Activated naive CD4-positive, alpha-beta T cell treated with anti-CD3 and anti-CD28 coated beads for 36 hours (primary cell): ENCODE measurements around the gene GFM2. TPM values are rescaled to one million over a fixed set of nuclear protein-coding genes. Genes with fewer than 3 reads are reported as not detected.
"Not testable (repeated sequence)": the region's sequence is repeated elsewhere in the genome, so short reads cannot be mapped to it uniquely, and the experiment has no call there.

Experiments
- CTCF ChIA-PET: fragments of 350-600 bp; sonication (Branson Sonifier 250); formaldehyde crosslinking; loops from one replicate; lab custom pipeline; 2021; ENCODE audit warnings: antibody characterized with exemption; lab: Charles Lee
- DNase-seq: peaks from one replicate; pipeline ENCODE4 v3.0.0-alpha.2; 2020
- H3K27ac Mint-ChIP-seq: one replicate; pipeline ENCODE4 v1.8.0; 2021; ENCODE audit warnings: mild to moderate bottlenecking, mixed read lengths
- H3K27me3 Mint-ChIP-seq: one replicate; pipeline ENCODE4 v1.8.0; 2021; ENCODE audit warnings: low read depth, mixed read lengths
- H3K36me3 Mint-ChIP-seq: one replicate; pipeline ENCODE4 v1.8.0; 2021; ENCODE audit warnings: low read depth, mixed read lengths
- H3K4me1 Mint-ChIP-seq: one replicate; pipeline ENCODE4 v1.8.0; 2021; ENCODE audit warnings: low read depth, mixed read lengths
- H3K4me3 Mint-ChIP-seq: one replicate; pipeline ENCODE4 v1.8.0; 2021; ENCODE audit warnings: mild to moderate bottlenecking, moderate library complexity, mixed read lengths
- H3K9me3 Mint-ChIP-seq: one replicate; pipeline ENCODE4 v1.8.0; 2021; ENCODE audit warnings: mixed read lengths
- intact Hi-C: fragments of 100-400 bp; cut with micrococcal nuclease; formaldehyde crosslinking; loops from one replicate; pipeline ENCODE4 v1.15.1; 2023
- total RNA-seq, 2 experiments: library from RNA; stranded (reverse); gene quantifications; one replicate each; pipeline ENCODE4 v1.2.3, GENCODE V29; 2021

Gene GFM2
- total RNA-seq: 10 to 100 TPM; 27.7 to 28.0 TPM

- Mint-ChIP-seq H3K36me3 (peaks cover 23% of the 10 kb centered on the region), H3K4me3 (peak within 1 kb of the TSS; percentile 99), H3K27ac (peak within 1 kb of the TSS; percentile 93), H3K9me3 (no peaks in the 10 kb centered on the region), H3K4me1 (peaks cover 39% of the 10 kb centered on the region), H3K27me3 (no peaks in the 10 kb centered on the region)
- CTCF ChIA-PET: interaction anchor here (0.6 to 1.2 kb wide), 3 partner anchors 11 to 910 kb away, joined by 3 read pairs; no protein-coding TSS in a partner anchor
- peak; percentile 96 for DNase-seq
- intact Hi-C loops: loop anchor here (1.0 to 5.0 kb wide), 10 partner anchors 82 to 1410 kb away; partner anchors contain the start of genes ANKRA2, BTF3, CERT1 and FAM169A
These were observed at the start of gene GFM2, which contains the start of gene NSA2 for GRCh38 chr5:74766849-74767578. TSS of gene GFM2 (minus strand) at chr5:74767117. CDS start at chr5:74763742, 3,375 bp downstream. TSS of gene NSA2 (plus strand) at chr5:74767249. CDS start at chr5:74767361, 112 bp downstream.

DNA sequence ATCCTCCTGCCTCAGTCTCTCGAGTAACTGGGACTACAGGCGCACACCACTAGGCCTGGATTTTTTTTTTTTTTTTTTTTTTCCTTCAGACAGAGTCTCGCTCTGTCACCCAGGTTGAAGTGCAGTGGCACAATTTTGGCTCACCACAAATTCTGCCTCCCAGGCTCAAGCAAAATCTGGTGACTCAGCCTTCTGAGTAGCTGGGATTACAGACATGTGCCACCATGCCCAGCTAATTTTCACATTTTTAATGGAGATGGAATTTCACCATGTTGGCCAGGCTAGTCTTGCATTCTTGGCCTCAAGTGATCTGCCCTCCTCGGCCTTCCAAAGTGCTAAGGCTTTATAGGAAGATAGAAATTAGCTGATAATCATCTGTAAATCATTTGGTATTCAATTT lies 44.0 kb upstream of the GFM2 start:
- Mint-ChIP-seq H3K4me3 (no peak overlapping the region), H3K27ac (no peak overlapping the region), H3K27me3 (no peaks in the 10 kb centered on the region), H3K9me3 (no peaks in the 10 kb centered on the region), H3K36me3 (peaks cover 10% of the 10 kb centered on the region), H3K4me1 (peaks cover 3% of the 10 kb centered on the region)
- intact Hi-C loops: no loop called here
- DNase-seq: no peak
- CTCF ChIA-PET: no interaction called here

GRCh38 chr5:74801941-74802340 lies 35.0 kb upstream of the GFM2 start:
- intact Hi-C loops: no loop called here
- H3K27ac Mint-ChIP-seq: no peak overlapping the region

GRCh38 chr5:74801197-74801596 lies 34.3 kb upstream of the GFM2 start:
- no peak overlapping the region for H3K27ac Mint-ChIP-seq
- no peak overlapping the region for H3K4me3 Mint-ChIP-seq
- no peak for DNase-seq
- intact Hi-C loops: no loop called here
- CTCF ChIA-PET: no interaction called here
- H3K9me3 Mint-ChIP-seq: no peaks in the 10 kb centered on the region
- H3K27me3 Mint-ChIP-seq: no peaks in the 10 kb centered on the region
- H3K36me3 Mint-ChIP-seq: peaks cover 15% of the 10 kb centered on the region
- H3K4me1 Mint-ChIP-seq: no peaks in the 10 kb centered on the region

More at GRCh38 chr5:74801941-74802340, 35.0 kb upstream of the GFM2 start:
- Mint-ChIP-seq H3K27me3 (no peaks in the 10 kb centered on the region), H3K4me3 (no peak overlapping the region), H3K9me3 (no peaks in the 10 kb centered on the region), H3K36me3 (peaks cover 15% of the 10 kb centered on the region), H3K4me1 (no peaks in the 10 kb centered on the region)
- CTCF ChIA-PET: no interaction called here
- DNase-seq: no peak

DNA sequence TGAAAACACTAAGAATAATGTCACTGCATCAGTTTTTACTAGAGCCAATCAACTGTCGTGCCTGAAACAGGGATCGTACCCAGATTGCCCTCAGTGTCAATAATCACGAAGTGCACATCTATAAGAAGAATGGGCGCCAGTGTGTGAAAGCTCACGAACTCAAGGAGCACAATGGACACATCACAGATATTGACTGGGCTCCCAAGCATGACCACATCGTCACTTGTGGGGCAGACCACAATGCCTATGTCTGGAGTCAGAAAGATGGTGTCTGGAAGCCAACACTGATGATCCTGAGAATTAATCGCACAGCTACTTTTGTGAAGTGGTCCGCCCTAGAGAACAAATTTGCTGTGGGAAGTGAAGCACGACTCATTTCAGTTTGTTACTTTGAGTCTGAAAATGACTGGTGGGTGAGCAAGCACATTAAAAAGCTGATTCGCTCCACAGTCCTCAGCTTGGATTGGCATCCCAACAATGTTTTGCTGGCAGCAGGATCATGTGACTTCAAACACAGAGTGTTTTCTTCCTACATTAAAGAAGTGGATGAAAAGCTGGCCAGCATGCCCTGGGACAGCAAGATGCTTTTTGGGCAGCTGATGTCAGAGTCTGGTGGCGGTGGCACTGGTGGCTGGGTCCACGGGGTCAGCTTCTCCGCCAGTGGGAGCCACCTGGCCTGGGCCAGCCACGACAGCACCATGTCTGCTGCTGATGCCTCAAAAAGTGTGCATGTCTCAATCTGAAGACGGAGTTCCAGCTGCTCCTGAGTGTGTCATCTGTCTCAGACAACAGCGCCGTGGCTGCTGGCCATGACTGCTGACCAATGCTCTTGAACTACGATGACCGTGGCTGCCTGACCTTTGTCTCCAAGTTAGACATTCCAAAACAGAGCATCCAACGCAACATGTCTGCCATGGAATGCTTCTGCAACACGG lies 32.3 kb upstream of the GFM2 start:
- Mint-ChIP-seq H3K9me3 (no peaks in the 10 kb centered on the region), H3K27me3 (no peaks in the 10 kb centered on the region), H3K4me3 (no peak overlapping the region), H3K27ac (no peak overlapping the region), H3K36me3 (peaks cover 17% of the 10 kb centered on the region), H3K4me1 (no peaks in the 10 kb centered on the region)
- intact Hi-C loops: no loop called here
- CTCF ChIA-PET: no interaction called here
- DNase-seq: no peak

DNA sequence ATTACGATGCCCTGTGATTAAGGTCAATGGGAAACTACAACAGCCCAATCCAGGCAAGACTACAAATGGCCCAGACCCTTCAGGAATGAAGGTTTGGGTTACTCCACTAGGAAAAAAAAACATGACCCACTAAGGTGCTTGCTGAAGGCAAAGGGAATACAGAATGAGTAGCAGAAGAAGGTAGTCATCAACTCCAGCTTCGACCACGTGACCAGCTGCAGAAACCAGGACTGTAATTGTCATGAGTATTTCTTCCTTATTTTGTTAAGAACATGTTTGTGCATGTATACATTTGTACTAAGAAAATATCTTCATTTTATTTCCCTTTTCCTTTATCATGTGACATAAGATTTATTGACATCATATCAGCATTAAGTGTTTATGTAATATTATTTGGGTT lies 24.8 kb upstream of the GFM2 start:
- H3K4me3 Mint-ChIP-seq, CTCF ChIA-PET, H3K4me1 Mint-ChIP-seq, DNase-seq, H3K9me3 Mint-ChIP-seq, intact Hi-C loops, H3K27me3 Mint-ChIP-seq: not testable (repeated sequence)
- peaks cover 24% of the 10 kb centered on the region for H3K36me3 Mint-ChIP-seq
- H3K27ac Mint-ChIP-seq: peak overlapping the region; percentile 11

DNA sequence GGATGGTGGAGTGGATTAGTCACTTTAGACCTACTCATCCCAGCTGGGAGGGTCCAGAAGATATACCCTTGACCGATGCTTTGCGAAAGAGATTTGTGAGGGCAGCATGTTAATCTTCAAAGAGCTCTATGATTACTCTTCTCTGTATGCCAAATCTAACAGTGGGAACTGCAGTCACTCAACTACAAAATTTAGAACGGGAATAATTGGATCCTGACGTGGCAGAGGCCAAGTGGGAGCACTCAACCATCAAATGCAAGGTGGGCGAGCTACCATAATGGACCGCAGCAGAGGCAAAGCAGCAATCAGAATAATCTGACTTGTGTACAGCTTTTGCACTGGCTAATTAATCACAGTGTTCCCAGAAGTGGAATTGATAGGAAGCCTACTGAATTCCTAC lies 20.5 kb upstream of the GFM2 start:
- H3K9me3 Mint-ChIP-seq: no peaks in the 10 kb centered on the region
- H3K36me3 Mint-ChIP-seq: peaks cover 18% of the 10 kb centered on the region
- H3K4me3 Mint-ChIP-seq: no peak overlapping the region
- H3K27me3 Mint-ChIP-seq: no peaks in the 10 kb centered on the region
- H3K27ac Mint-ChIP-seq: no peak overlapping the region
- no peaks in the 10 kb centered on the region for H3K4me1 Mint-ChIP-seq
- intact Hi-C loops: no loop called here
- no peak for DNase-seq
- CTCF ChIA-PET: interaction anchor here (0.6 to 1.5 kb wide), 2 partner anchors 71 to 132 kb away, joined by 3 to 5 read pairs; no protein-coding TSS in a partner anchor

- Mint-ChIP-seq H3K36me3 (peaks cover 17% of the 10 kb centered on the region), H3K9me3 (no peaks in the 10 kb centered on the region), H3K4me1 (no peaks in the 10 kb centered on the region), H3K27me3 (no peaks in the 10 kb centered on the region), H3K27ac (no peak overlapping the region), H3K4me3 (no peak overlapping the region)
- intact Hi-C loops: no loop called here
- CTCF ChIA-PET: interaction anchor here (0.6 to 1.5 kb wide), 2 partner anchors 72 to 132 kb away, joined by 3 to 5 read pairs; no protein-coding TSS in a partner anchor
- DNase-seq: no peak
These were observed 19.9 kb upstream of the GFM2 start for GRCh38 chr5:74786851-74787250.

DNA sequence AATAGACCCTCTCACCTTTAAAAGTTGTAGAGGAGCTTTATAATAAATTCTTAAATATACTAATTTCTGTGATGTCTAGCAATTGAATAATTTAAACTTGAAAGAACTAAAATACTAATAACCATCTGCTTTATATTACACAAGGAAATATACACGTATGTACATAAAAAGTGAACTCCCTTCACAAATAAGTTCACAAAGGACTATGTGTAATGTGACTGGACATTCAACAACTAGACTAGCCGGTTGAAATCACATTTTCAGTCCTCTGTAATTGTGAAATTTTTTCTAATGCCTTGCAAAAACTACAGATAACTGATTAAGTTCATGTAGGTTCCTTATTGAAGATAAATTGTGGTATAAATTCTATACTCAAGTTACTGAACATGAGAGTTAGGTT lies 11.7 kb upstream of the GFM2 start:
- Mint-ChIP-seq H3K4me1 (no peaks in the 10 kb centered on the region), H3K27me3 (no peaks in the 10 kb centered on the region), H3K36me3 (peaks cover 7% of the 10 kb centered on the region), H3K27ac (no peak overlapping the region), H3K9me3 (no peaks in the 10 kb centered on the region), H3K4me3 (no peak overlapping the region)
- CTCF ChIA-PET: interaction anchor here (0.8 kb wide), 1 partner anchor 11 kb away, joined by 3 read pairs; the partner anchor contains the start of genes GFM2 and NSA2
- intact Hi-C loops: no loop called here
- no peak for DNase-seq

- Mint-ChIP-seq H3K4me1 (peaks cover 16% of the 10 kb centered on the region), H3K9me3 (no peaks in the 10 kb centered on the region), H3K27ac (peak overlapping the region; percentile 56), H3K36me3 (peaks cover 22% of the 10 kb centered on the region), H3K4me3 (no peak overlapping the region), H3K27me3 (no peaks in the 10 kb centered on the region)
- CTCF ChIA-PET: no interaction called here
- intact Hi-C loops: no loop called here
- DNase-seq: no peak
These were observed 5.4 kb upstream of the GFM2 start for GRCh38 chr5:74772359-74772758.

GRCh38 chr5:74767579-74767913 lies 629 bp upstream of the GFM2 start:
- peaks cover 23% of the 10 kb centered on the region for H3K36me3 Mint-ChIP-seq
- DNase-seq: peak; percentile 10
- no peaks in the 10 kb centered on the region for H3K27me3 Mint-ChIP-seq
- peaks cover 36% of the 10 kb centered on the region for H3K4me1 Mint-ChIP-seq
- peak overlapping the region; percentile 93 for H3K27ac Mint-ChIP-seq
- no peaks in the 10 kb centered on the region for H3K9me3 Mint-ChIP-seq
- peak overlapping the region; percentile 99 for H3K4me3 Mint-ChIP-seq
- CTCF ChIA-PET: interaction anchor here (1.0 kb wide), 1 partner anchor 11 kb away, joined by 3 read pairs; no protein-coding TSS in a partner anchor
- intact Hi-C loops: loop anchor here (1.0 to 5.0 kb wide), 10 partner anchors 83 to 1410 kb away; partner anchors contain the start of genes ANKRA2, BTF3, CERT1 and FAM169A

DNA sequence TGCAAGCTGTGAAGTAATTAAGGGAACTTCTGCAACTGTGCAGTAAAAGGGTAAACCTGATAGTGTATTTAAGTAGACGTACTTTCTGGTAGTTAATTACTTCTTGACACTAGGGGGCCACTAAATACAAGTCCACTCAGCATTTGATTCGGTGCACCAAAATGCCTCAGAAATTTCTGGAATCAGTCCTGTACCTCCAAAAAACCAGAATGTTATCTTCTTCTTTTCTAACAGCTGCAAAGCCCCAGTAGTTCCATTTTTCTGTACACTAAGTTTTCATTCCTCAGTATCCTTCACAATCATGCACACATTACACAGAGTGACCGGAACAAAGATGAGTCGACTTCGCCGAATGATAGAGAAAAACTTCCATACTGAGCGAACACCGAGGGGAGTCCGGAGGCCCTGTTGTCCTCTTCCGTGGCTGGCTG lies 484 bp downstream of the GFM2 start:
- no peaks in the 10 kb centered on the region for H3K9me3 Mint-ChIP-seq
- H3K36me3 Mint-ChIP-seq: peaks cover 22% of the 10 kb centered on the region
- peak overlapping the region; percentile 93 for H3K27ac Mint-ChIP-seq
- H3K27me3 Mint-ChIP-seq: no peaks in the 10 kb centered on the region
- H3K4me3 Mint-ChIP-seq: peak overlapping the region; percentile 99
- DNase-seq: no peak
- peaks cover 45% of the 10 kb centered on the region for H3K4me1 Mint-ChIP-seq
- intact Hi-C loops: loop anchor here (2.0 to 5.0 kb wide), 8 partner anchors 82 to 1411 kb away; partner anchors contain the start of genes ANKRA2, BTF3, CERT1 and FAM169A
- CTCF ChIA-PET: interaction anchor here (0.6 to 1.2 kb wide), 2 partner anchors 19 to 911 kb away, joined by 3 read pairs; no protein-coding TSS in a partner anchor
